WERI-Rb-1 (cell line): Measurements from ENCODE around the gene MAD1L1.

Source experiments
- DNase-seq: peaks from one replicate; pipeline ENCODE4 v3.0.0-alpha.2; 2020
- H3K27ac ChIP-seq: fragments of 250-450 bp; sonication (Bioruptor Pico); 2 replicates; pipeline ENCODE4 v1.5.1; 2020; ENCODE audit warnings: mild to moderate bottlenecking, moderate library complexity
- H3K27me3 ChIP-seq: fragments of 250-450 bp; sonication (Bioruptor Pico); 2 replicates; pipeline ENCODE4 v1.5.1; 2021; ENCODE audit warnings: mild to moderate bottlenecking, low read depth, moderate library complexity; ENCODE audit not compliant: insufficient read depth, severe bottlenecking
- H3K36me3 ChIP-seq: fragments of 250-450 bp; sonication (Bioruptor Pico); 2 replicates; pipeline ENCODE4 v1.5.1; 2020; ENCODE audit warnings: mild to moderate bottlenecking, moderate library complexity
- H3K4me3 ChIP-seq: 2 replicates; pipeline ENCODE4 v1.5.1; 2011; ENCODE audit warnings: low read depth, mild to moderate bottlenecking, control low read depth, low read length
- H3K9me3 ChIP-seq: fragments of 250-450 bp; sonication (Bioruptor Pico); 2 replicates; pipeline ENCODE4 v1.5.1; 2021; ENCODE audit warnings: mild to moderate bottlenecking, moderate library complexity; ENCODE audit not compliant: severe bottlenecking
- CTCF ChIP-seq: IDR thresholded peaks from 2 replicates; pipeline ENCODE4 v1.5.1; 2011; ENCODE audit warnings: low read depth, mild to moderate bottlenecking, control low read depth, inconsistent platforms, low read length

Gene MAD1L1

GRCh38 chr7:2217206-2217605 is 15.5 kb downstream of the MAD1L1 start:
- H3K4me3 ChIP-seq: no peak overlapping the region
- no peaks in the 10 kb centered on the region for H3K27me3 ChIP-seq
- no peak for DNase-seq
- H3K9me3 ChIP-seq: no peaks in the 10 kb centered on the region
- TF ChIP-seq CTCF: no peak
- H3K27ac ChIP-seq: no peak overlapping the region
- peaks cover 75% of the 10 kb centered on the region for H3K36me3 ChIP-seq

GRCh38 chr7:2215851-2216250 is 16.9 kb downstream of the MAD1L1 start:
- H3K4me3 ChIP-seq: no peak overlapping the region
- no peak overlapping the region for H3K27ac ChIP-seq
- DNase-seq: no peak
- no peaks in the 10 kb centered on the region for H3K9me3 ChIP-seq
- peaks cover 80% of the 10 kb centered on the region for H3K36me3 ChIP-seq
- no peak for TF ChIP-seq CTCF
- no peaks in the 10 kb centered on the region for H3K27me3 ChIP-seq

GRCh38 chr7:2214636-2215035 is 18.1 kb downstream of the MAD1L1 start:
- Histone ChIP-seq H3K27ac (no peak overlapping the region), H3K4me3 (no peak overlapping the region), H3K36me3 (peaks cover 79% of the 10 kb centered on the region), H3K9me3 (no peaks in the 10 kb centered on the region), H3K27me3 (no peaks in the 10 kb centered on the region)
- no peak for TF ChIP-seq CTCF
- DNase-seq: no peak

- Histone ChIP-seq H3K27ac (no peak overlapping the region), H3K9me3 (no peaks in the 10 kb centered on the region), H3K27me3 (no peaks in the 10 kb centered on the region), H3K4me3 (no peak overlapping the region), H3K36me3 (peaks cover 85% of the 10 kb centered on the region)
- no peak for TF ChIP-seq CTCF
- DNase-seq: no peak
Measured at GRCh38 chr7:2213551-2214215, 19.1 kb downstream of the MAD1L1 start.

- peaks cover 85% of the 10 kb centered on the region for H3K36me3 ChIP-seq
- no peak for DNase-seq
- TF ChIP-seq CTCF: no peak
- H3K4me3 ChIP-seq: no peak overlapping the region
- H3K27me3 ChIP-seq: no peaks in the 10 kb centered on the region
- no peak overlapping the region for H3K27ac ChIP-seq
- H3K9me3 ChIP-seq: no peaks in the 10 kb centered on the region
Measured at GRCh38 chr7:2212906-2213305, 19.8 kb downstream of the MAD1L1 start.

- H3K4me3 ChIP-seq: no peak overlapping the region
- TF ChIP-seq CTCF: no peak
- no peaks in the 10 kb centered on the region for H3K27me3 ChIP-seq
- no peaks in the 10 kb centered on the region for H3K9me3 ChIP-seq
- no peak for DNase-seq
- H3K27ac ChIP-seq: no peak overlapping the region
- peaks cover 84% of the 10 kb centered on the region for H3K36me3 ChIP-seq
Measured at GRCh38 chr7:2211926-2212325, 20.8 kb downstream of the MAD1L1 start.
